Smooth muscle cell (in vitro differentiated cells): Measurements from ENCODE around the gene WWTR1. TPM values are rescaled to one million over a fixed set of nuclear protein-coding genes. Genes with fewer than 3 reads are reported as not detected.
A peak's percentile ranks its signal among the peaks of the same experiment; 100 is the strongest.

Experiments
- DNase-seq: peaks from one replicate; lab custom pipeline; 2025; ENCODE audit not compliant: unreplicated experiment; lab: John Stamatoyannopoulos, UW
- H2AFZ ChIP-seq: fragments of 200-600 bp; sonication (generic); 2 replicates; pipeline ENCODE4 v1.6.0; 2016; ENCODE audit warnings: antibody characterized with exemption, low read depth, mild to moderate bottlenecking
- H3F3A ChIP-seq: fragments of 200-600 bp; sonication (generic); 2 replicates; pipeline ENCODE4 v1.6.0; 2017; ENCODE audit warnings: antibody characterized with exemption, low read depth
- H3K27ac ChIP-seq: fragments of 200-600 bp; sonication (generic); 2 replicates; pipeline ENCODE4 v1.5.1; 2016; ENCODE audit warnings: low read depth, mild to moderate bottlenecking
- H3K27me3 ChIP-seq: fragments of 200-600 bp; sonication (generic); 2 replicates; pipeline ENCODE4 v1.6.1; 2016; ENCODE audit warnings: low read depth, mild to moderate bottlenecking
- H3K36me3 ChIP-seq: fragments of 200-600 bp; sonication (generic); 2 replicates; pipeline ENCODE4 v1.5.1; 2016; ENCODE audit warnings: low read depth
- H3K4me1 ChIP-seq: fragments of 200-600 bp; sonication (generic); 2 replicates; pipeline ENCODE4 v1.5.1; 2016; ENCODE audit warnings: low read depth
- H3K4me2 ChIP-seq: fragments of 200-600 bp; sonication (generic); 2 replicates; pipeline ENCODE4 v1.6.0; 2016; ENCODE audit warnings: mild to moderate bottlenecking
- H3K4me3 ChIP-seq: fragments of 200-600 bp; sonication (generic); 2 replicates; pipeline ENCODE4 v1.5.1; 2016; ENCODE audit warnings: mild to moderate bottlenecking
- H3K79me2 ChIP-seq: fragments of 200-600 bp; sonication (generic); 2 replicates; pipeline ENCODE4 v1.6.0; 2016; ENCODE audit warnings: low read depth, mild to moderate bottlenecking
- H3K9ac ChIP-seq: fragments of 200-600 bp; sonication (generic); 2 replicates; pipeline ENCODE4 v1.6.0; 2016; ENCODE audit warnings: low read depth
- H3K9me3 ChIP-seq: fragments of 200-600 bp; sonication (generic); replicated peaks from 2 replicates; pipeline ENCODE4 v1.5.1; 2016; ENCODE audit warnings: low read depth
- H4K20me1 ChIP-seq: fragments of 200-600 bp; sonication (generic); 2 replicates; pipeline ENCODE4 v1.6.0; 2016; ENCODE audit warnings: low read depth
- CTCF ChIP-seq: fragments of 200-600 bp; sonication (generic); IDR thresholded peaks from 2 replicates; pipeline ENCODE4 v1.5.1; 2017; ENCODE audit warnings: borderline replicate concordance, mild to moderate bottlenecking, antibody characterized with exemption; ENCODE audit not compliant: insufficient read depth, poor library complexity, severe bottlenecking
- WGBS: methylation state at CpG from one replicate; pipeline ENCODE4 v1.1.7; 2016; ENCODE audit warnings: low lambda C conversion rate; 5-methylcytosine and 5-hydroxymethylcytosine counted together
- polyA plus RNA-seq: library from polyadenylated mRNA; unstranded; fragments of >200 nt; fragmentation: Nextera tagmentation; extraction: Ambion mirVana; gene quantifications from 2 replicates; pipeline ENCODE4 v1.2.1, GENCODE V29; 2016
- total RNA-seq: library from RNA; depleted of rRNA; stranded (reverse); fragments of >200 nt; gene quantifications from 2 replicates; pipeline ENCODE4 v1.2.3, GENCODE V29; 2014

WWTR1 gene
- total and polyA plus RNA-seq, 2 experiments from 2014 or later, result 38.4 to 55.6 TPM

GRCh38 chr3:149507491-149508324 lies 150.1 kb downstream of the WWTR1 start:
- Histone ChIP-seq H3K4me2 (peak overlapping the region; percentile 42), H3K79me2 (no peaks in the 10 kb centered on the region), H3K9ac (no peak overlapping the region), H3K36me3 (no peaks in the 10 kb centered on the region), H3F3A (no peaks in the 10 kb centered on the region), H3K9me3 (no peaks in the 10 kb centered on the region), H3K27me3 (no peaks in the 10 kb centered on the region), H3K4me3 (no peak overlapping the region), H3K4me1 (peaks cover 10% of the 10 kb centered on the region), H3K27ac (peak overlapping the region; percentile 62), H2AFZ (peak overlapping the region; percentile 9), H4K20me1 (no peaks in the 10 kb centered on the region)
- DNase-seq, result no peak
- 43% methylated on average over 14 of the region's 14 CpGs for WGBS
- no peak for TF ChIP-seq CTCF

GRCh38 chr3:149506965-149507364 lies 150.9 kb downstream of the WWTR1 start:
- WGBS, result 78% methylated on average over 2 of the region's 2 CpGs
- Histone ChIP-seq H3K9ac (no peak overlapping the region), H3K9me3 (no peaks in the 10 kb centered on the region), H3K36me3 (no peaks in the 10 kb centered on the region), H3K4me3 (no peak overlapping the region), H3K79me2 (no peaks in the 10 kb centered on the region), H3K27me3 (no peaks in the 10 kb centered on the region), H2AFZ (no peak overlapping the region), H3K27ac (peak overlapping the region; percentile 62), H3K4me2 (no peak overlapping the region), H3F3A (no peaks in the 10 kb centered on the region), H4K20me1 (no peaks in the 10 kb centered on the region), H3K4me1 (peaks cover 10% of the 10 kb centered on the region)
- no peak for TF ChIP-seq CTCF
- DNase-seq, result no peak

DNA sequence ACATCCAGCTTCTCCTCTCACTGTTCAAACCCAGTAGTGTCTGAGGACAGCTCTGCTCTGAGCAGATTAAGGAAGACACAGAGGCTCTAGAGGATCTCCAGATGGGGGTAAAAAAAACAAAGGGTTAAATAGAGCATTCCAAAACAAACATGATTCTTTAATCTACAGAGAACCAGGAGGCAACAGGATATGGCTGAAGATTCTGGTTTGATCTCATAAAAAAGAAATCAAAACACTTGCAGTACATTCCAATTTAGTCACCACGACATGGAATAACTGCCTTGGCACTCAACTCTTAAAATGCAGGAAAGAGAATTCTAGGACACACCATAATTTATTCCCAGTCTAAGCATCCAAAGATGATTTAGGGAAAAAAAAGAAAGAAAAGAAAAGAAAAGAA lies 151.3 kb downstream of the WWTR1 start:
- H3F3A ChIP-seq, result no peaks in the 10 kb centered on the region
- H3K79me2 ChIP-seq, result no peaks in the 10 kb centered on the region
- WGBS, result 63% methylated on average over 1 of the region's 1 CpG
- no peaks in the 10 kb centered on the region for H3K36me3 ChIP-seq
- peaks cover 10% of the 10 kb centered on the region for H3K4me1 ChIP-seq
- TF ChIP-seq CTCF, result no peak
- DNase-seq, result no peak
- H2AFZ ChIP-seq, result no peak overlapping the region
- no peaks in the 10 kb centered on the region for H3K9me3 ChIP-seq
- H4K20me1 ChIP-seq, result no peaks in the 10 kb centered on the region
- no peak overlapping the region for H3K4me3 ChIP-seq
- no peak overlapping the region for H3K27ac ChIP-seq
- no peak overlapping the region for H3K4me2 ChIP-seq
- no peaks in the 10 kb centered on the region for H3K27me3 ChIP-seq
- H3K9ac ChIP-seq, result no peak overlapping the region

- H4K20me1 ChIP-seq, result no peaks in the 10 kb centered on the region
These were observed 155.4 kb downstream of the WWTR1 start for GRCh38 chr3:149502438-149502837.

More at GRCh38 chr3:149502438-149502837, 155.4 kb downstream of the WWTR1 start:
- no peak for DNase-seq
- WGBS, result 79% methylated on average over 3 of the region's 3 CpGs
- Histone ChIP-seq H3K9me3 (no peaks in the 10 kb centered on the region), H3F3A (no peaks in the 10 kb centered on the region), H3K4me2 (no peak overlapping the region), H3K27me3 (no peaks in the 10 kb centered on the region), H3K4me1 (no peaks in the 10 kb centered on the region), H3K36me3 (no peaks in the 10 kb centered on the region), H3K9ac (no peak overlapping the region), H2AFZ (no peak overlapping the region), H3K4me3 (no peak overlapping the region), H3K79me2 (no peaks in the 10 kb centered on the region), H3K27ac (no peak overlapping the region)
- no peak for TF ChIP-seq CTCF
